Testis (tissue), 2 donors: Measurements from ENCODE around the gene ABCB6.

Experiments used
- POLR2A ChIP-seq: fragments of 450-650 bp; IDR thresholded peaks from one replicate; pipeline ENCODE4 v1.6.1; 2017; ENCODE audit warnings: antibody characterized with exemption, mild to moderate bottlenecking, moderate library complexity
- TF ChIP-seq, protein P1 (sequence below), 3 experiments: fragments of 450-650 bp in 2 of 3; fragments of 200-600 bp in 1 of 3; sonication (generic) in 1 of 3; IDR thresholded peaks; one replicate each; pipeline ENCODE4 v1.5.1; 2016 to 2019; ENCODE audit warnings: antibody characterized with exemption in 3 of 3, mild to moderate bottlenecking in 2 of 3, moderate library complexity in 1 of 3

DNA sequence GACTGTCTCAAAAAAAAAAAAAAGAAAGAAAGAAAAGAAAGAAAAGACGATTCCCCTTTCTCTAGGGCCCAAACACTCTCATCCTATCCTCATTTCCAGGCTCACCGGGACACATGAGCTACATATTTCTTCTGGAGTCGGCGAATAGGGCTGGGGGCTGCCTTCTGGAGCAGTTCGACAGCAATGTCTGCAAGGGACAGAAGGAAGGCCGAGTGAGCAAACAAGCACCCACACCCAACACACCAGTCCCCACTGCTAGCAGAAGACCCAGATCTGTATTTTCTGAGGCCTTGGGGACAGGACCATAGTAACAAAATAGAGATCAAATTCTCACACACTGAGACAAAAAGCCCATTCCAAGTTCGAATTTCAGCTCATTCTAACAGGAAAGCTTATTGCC lies 43.3 kb downstream of the ABCB6 start:
- TF ChIP-seq POLR2A = no peak
- TF ChIP-seq, protein P1, sequence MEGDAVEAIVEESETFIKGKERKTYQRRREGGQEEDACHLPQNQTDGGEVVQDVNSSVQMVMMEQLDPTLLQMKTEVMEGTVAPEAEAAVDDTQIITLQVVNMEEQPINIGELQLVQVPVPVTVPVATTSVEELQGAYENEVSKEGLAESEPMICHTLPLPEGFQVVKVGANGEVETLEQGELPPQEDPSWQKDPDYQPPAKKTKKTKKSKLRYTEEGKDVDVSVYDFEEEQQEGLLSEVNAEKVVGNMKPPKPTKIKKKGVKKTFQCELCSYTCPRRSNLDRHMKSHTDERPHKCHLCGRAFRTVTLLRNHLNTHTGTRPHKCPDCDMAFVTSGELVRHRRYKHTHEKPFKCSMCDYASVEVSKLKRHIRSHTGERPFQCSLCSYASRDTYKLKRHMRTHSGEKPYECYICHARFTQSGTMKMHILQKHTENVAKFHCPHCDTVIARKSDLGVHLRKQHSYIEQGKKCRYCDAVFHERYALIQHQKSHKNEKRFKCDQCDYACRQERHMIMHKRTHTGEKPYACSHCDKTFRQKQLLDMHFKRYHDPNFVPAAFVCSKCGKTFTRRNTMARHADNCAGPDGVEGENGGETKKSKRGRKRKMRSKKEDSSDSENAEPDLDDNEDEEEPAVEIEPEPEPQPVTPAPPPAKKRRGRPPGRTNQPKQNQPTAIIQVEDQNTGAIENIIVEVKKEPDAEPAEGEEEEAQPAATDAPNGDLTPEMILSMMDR (IDR thresholded peaks at IDR 0.05) = no peak
